H1 (cell line): ENCODE results near the gene MYH7. TPM values are rescaled to one million over a fixed set of nuclear protein-coding genes. Genes with fewer than 3 reads are reported as not detected.

Source experiments
- CHD2 ChIP-seq: IDR thresholded peaks from 2 replicates; pipeline ENCODE4 v1.6.1; 2012; ENCODE audit warnings: low read length, improper control_type of control experiment
- CHD7 ChIP-seq: fragments of 300-600 bp; sonication (generic); IDR thresholded peaks from 2 replicates; pipeline ENCODE4 v1.7.1; 2012; ENCODE audit warnings: low read length, moderate library complexity, mild to moderate bottlenecking, inconsistent platforms; ENCODE audit not compliant: insufficient replicate concordance
- EP300 ChIP-seq, 2 experiments: IDR thresholded peaks; 1 replicate in 1 of 2; 2 replicates in 1 of 2; pipeline ENCODE4 v1.6.1; 2011 to 2012; ENCODE audit warnings: low read depth in 2 of 2, low read length in 2 of 2, mild to moderate bottlenecking in 2 of 2, borderline replicate concordance in 1 of 2, inconsistent platforms in 1 of 2, moderate library complexity in 1 of 2
- RFX5 ChIP-seq: IDR thresholded peaks from 2 replicates; pipeline ENCODE4 v1.6.1; 2011; ENCODE audit warnings: low read depth, low read length, improper control_type of control experiment, borderline replicate concordance
- SIN3A ChIP-seq, 2 experiments: IDR thresholded peaks in 1 of 2; conservative IDR thresholded peaks in 1 of 2; 2 replicates each; pipeline ENCODE4 v1.6.1; 2011 to 2012; ENCODE audit warnings: low read length in 2 of 2, improper control_type of control experiment in 1 of 2, low read depth in 1 of 2, mild to moderate bottlenecking in 1 of 2
- TAF7 ChIP-seq: optimal IDR thresholded peaks from 2 replicates; pipeline ENCODE3; 2011; ENCODE audit warnings: low read depth, mild to moderate bottlenecking, inconsistent platforms, low read length, moderate library complexity, borderline replicate concordance
- YY1 ChIP-seq: IDR thresholded peaks from 2 replicates; pipeline ENCODE4 v1.6.1; 2011; ENCODE audit warnings: low read depth, mild to moderate bottlenecking, low read length
- polyA plus RNA-seq, 7 experiments: library from polyadenylated mRNA; depleted of rRNA in 3 of 7; stranded (reverse) in 5 of 7; unstranded in 2 of 7; fragments of >200 nt in 5 of 7; fragments of 200-250 nt in 2 of 7; gene quantifications; 1 replicate in 5 of 7; 2 replicates in 1 of 7; 4 replicates in 1 of 7; pipeline versions ENCODE4 v1.2.1 to v1.2.3, GENCODE V29; 2011 to 2013; ENCODE audit warnings: missing spikeins in 2 of 7, mixed read lengths in 2 of 7
- total RNA-seq: library from RNA; stranded (reverse); fragmentation: NEBNext Ultra II Directional; extraction: Animal tissue kit (Norgen Biotek cat#: 25700); gene quantifications from 2 replicates; pipeline ENCODE4 v1.2.1, GENCODE V29; 2021
- TF ChIP-seq, protein P1 (sequence below): IDR thresholded peaks from 2 replicates; pipeline ENCODE4 v1.6.1; 2011; ENCODE audit warnings: low read depth, mild to moderate bottlenecking, low read length; ENCODE audit not compliant: insufficient read depth

MYH7 gene
- total and polyA plus RNA-seq, 2 of the 8 experiments (the other 6 are each of a cell fraction or from before 2014, with no cell fraction given): not detected

GRCh38 chr14:23364164-23365035 is 71.1 kb downstream of the MYH7 start (continued):
- no peak for TF ChIP-seq CHD7
- TF ChIP-seq, protein P1, sequence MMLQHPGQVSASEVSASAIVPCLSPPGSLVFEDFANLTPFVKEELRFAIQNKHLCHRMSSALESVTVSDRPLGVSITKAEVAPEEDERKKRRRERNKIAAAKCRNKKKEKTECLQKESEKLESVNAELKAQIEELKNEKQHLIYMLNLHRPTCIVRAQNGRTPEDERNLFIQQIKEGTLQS: no peak
- TF ChIP-seq EP300 (IDR thresholded peaks at IDR 0.05; ENCODE audit: borderline replicate concordance in 1 of 2, low read depth in 2 of 2, low read length in 2 of 2): no peak; a peak in 1 of 3 replicates
- peak; percentile 60 for TF ChIP-seq TAF7
- 0 out of 4 replicates have a peak, but pooled peaks of 1 of the 2 experiments have one; percentile 66 for TF ChIP-seq SIN3A (conservative IDR thresholded peaks at IDR 0.05 in 1 of 2, IDR thresholded peaks at IDR 0.05 in 1 of 2; ENCODE audit: low read depth in 1 of 2, low read length in 2 of 2)
- TF ChIP-seq RFX5: no peak
- no peak for TF ChIP-seq YY1
- TF ChIP-seq CHD2: 0 out of 2 replicates have a peak, but pooled peaks have one; percentile 39
